SKM-1 treated with dmso at 0.1 percent for 144 hours (cell line): ENCODE measurements around the gene SHQ1.
"Not testable (repeated sequence)": the region's sequence is repeated elsewhere in the genome, so short reads cannot be mapped to it uniquely, and the experiment has no call there.

Source experiments
- DNase-seq: peaks from one replicate; lab custom pipeline; 2025; ENCODE audit not compliant: unreplicated experiment; lab: John Stamatoyannopoulos, UW

The SHQ1 gene

GRCh38 chr3:72802001-72802400, 46.2 kb downstream of the SHQ1 start:
- DNase-seq: no peak

GRCh38 chr3:72800869-72801268, 47.4 kb downstream of the SHQ1 start:
- DNase-seq: no peak

GRCh38 chr3:72798552-72799195, 49.6 kb downstream of the SHQ1 start:
- DNase-seq: no peak

- no peak for DNase-seq
Measured at GRCh38 chr3:72797773-72798543, 50.3 kb downstream of the SHQ1 start.

GRCh38 chr3:72794079-72794478, 54.2 kb downstream of the SHQ1 start:
- no peak for DNase-seq

GRCh38 chr3:72791161-72791560, 57.1 kb downstream of the SHQ1 start:
- DNase-seq: no peak

- DNase-seq: no peak
Measured at GRCh38 chr3:72789786-72790185, 58.5 kb downstream of the SHQ1 start.

GRCh38 chr3:72788232-72788631, 60.0 kb downstream of the SHQ1 start:
- not testable (repeated sequence) for DNase-seq

- no peak for DNase-seq
Measured at GRCh38 chr3:72786668-72787067, 61.6 kb downstream of the SHQ1 start.

- DNase-seq: no peak
Measured at GRCh38 chr3:72784226-72784625, 64.0 kb downstream of the SHQ1 start.

- DNase-seq: no peak
Measured at GRCh38 chr3:72782521-72782920, 65.7 kb downstream of the SHQ1 start.

- DNase-seq: no peak
Measured at GRCh38 chr3:72769758-72770540, 78.3 kb downstream of the SHQ1 start.

- DNase-seq: no peak
Measured at GRCh38 chr3:72768936-72769335, 79.3 kb downstream of the SHQ1 start.

- no peak for DNase-seq
Measured at GRCh38 chr3:72768481-72768880, 79.8 kb downstream of the SHQ1 start.

- DNase-seq: no peak
Measured at GRCh38 chr3:72768006-72768441, 80.2 kb downstream of the SHQ1 start.

- no peak for DNase-seq
Measured at GRCh38 chr3:72766866-72767265, 81.4 kb downstream of the SHQ1 start.

GRCh38 chr3:72763751-72764440, 84.3 kb downstream of the SHQ1 start:
- DNase-seq: no peak

- no peak for DNase-seq
Measured at GRCh38 chr3:72761410-72761809, 86.8 kb downstream of the SHQ1 start.

- DNase-seq: no peak
Measured at GRCh38 chr3:72760225-72760624, 88.0 kb downstream of the SHQ1 start.

- DNase-seq: peak; percentile 85
Measured at GRCh38 chr3:72756900-72757299, 91.3 kb downstream of the SHQ1 start.

GRCh38 chr3:72754582-72754981, 93.7 kb downstream of the SHQ1 start:
- DNase-seq: no peak
